IPS DF 4.7 (cell line): ENCODE results near the gene TAS1R3.
"Not testable (repeated sequence)": the region's sequence is repeated elsewhere in the genome, so short reads cannot be mapped to it uniquely, and the experiment has no call there.

ENCODE experiments used
- DNase-seq: peaks from one replicate; pipeline ENCODE4 v3.0.0-alpha.2; 2013; ENCODE audit warnings: low spot score; ENCODE audit errors: extremely low read depth

The TAS1R3 gene

DNA sequence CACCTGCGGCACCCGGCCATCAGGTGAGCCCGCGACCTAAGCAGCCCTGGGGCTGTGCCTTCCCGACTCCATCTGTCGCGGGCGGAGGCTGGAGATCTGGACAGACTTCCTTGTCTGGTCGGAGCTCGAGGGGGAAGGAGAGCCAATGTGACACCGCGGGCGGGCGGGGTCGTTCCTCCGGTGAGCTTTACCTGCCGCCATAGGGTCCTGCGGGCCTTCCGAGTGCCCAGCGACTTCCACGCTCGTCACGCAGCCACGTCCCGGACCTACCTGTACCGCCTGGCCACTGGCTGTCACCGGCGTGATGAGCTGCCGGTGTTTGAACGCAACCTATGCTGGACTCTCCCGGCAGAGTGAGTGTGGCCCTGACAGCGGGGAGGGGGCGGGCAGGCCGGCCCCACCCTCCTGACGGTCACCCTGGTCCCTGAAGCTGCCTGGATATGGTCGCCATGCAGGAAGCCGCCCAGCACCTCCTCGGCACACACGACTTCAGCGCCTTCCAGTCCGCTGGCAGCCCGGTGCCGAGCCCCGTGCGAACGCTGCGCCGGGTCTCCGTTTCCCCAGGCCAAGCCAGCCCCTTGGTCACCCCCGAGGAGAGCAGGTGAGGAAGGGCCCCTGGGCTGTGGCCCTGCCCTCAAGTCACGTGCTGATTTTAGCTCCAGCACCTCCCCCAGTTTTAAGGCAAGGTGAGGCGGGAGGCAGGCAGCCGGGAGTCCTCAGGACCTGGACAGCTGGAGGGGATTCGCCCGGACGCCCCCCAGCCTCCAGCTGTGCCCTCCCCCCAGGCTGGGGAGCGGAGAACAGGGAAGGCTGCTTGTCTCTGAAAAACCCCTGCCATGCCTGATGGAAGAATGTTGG is 21.6 kb upstream of the TAS1R3 start:
- DNase-seq, result no peak

DNA sequence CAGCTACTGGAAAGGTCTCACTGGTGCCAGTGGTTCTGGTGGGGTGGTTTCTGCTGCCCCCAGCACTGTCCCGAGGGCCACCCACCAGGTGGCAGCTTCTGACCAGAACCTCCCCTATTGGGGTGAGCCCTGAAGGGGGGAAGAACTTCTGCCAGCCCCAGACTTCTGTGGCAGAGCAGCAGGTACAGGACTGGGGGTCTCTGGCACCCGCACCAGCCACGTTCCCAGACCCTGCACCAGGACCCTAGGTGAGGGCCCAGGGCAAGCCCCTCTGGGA is 21.0 kb upstream of the TAS1R3 start:
- DNase-seq, result no peak

DNA sequence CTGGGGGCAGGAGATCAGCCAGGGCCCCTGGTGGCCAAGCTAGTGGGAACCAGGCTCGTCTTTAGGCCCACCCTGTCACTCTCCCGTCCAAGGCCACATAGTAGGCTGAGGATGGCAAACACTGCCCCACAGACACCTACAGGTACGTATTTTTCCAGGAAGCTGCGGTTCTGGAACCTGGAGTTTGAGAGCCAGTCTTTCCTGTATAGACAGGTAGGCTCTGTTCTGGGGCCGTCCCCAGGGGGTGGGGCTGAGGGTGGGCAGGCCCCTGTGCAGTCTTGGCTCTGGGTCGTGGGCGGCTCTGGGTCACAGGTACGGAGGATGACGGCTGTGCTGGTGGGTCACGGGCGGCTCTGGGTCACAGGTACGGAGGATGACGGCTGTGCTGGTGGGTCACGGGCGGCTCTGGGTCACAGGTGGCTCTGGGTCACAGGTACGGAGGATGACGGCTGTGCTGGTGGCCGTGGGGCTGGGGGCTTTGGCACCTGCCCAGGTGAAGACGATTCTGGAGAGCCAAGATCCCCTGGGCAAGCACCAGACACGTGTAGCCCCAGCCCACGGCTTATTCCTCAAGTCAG is 20.5 kb upstream of the TAS1R3 start:
- no peak for DNase-seq

DNA sequence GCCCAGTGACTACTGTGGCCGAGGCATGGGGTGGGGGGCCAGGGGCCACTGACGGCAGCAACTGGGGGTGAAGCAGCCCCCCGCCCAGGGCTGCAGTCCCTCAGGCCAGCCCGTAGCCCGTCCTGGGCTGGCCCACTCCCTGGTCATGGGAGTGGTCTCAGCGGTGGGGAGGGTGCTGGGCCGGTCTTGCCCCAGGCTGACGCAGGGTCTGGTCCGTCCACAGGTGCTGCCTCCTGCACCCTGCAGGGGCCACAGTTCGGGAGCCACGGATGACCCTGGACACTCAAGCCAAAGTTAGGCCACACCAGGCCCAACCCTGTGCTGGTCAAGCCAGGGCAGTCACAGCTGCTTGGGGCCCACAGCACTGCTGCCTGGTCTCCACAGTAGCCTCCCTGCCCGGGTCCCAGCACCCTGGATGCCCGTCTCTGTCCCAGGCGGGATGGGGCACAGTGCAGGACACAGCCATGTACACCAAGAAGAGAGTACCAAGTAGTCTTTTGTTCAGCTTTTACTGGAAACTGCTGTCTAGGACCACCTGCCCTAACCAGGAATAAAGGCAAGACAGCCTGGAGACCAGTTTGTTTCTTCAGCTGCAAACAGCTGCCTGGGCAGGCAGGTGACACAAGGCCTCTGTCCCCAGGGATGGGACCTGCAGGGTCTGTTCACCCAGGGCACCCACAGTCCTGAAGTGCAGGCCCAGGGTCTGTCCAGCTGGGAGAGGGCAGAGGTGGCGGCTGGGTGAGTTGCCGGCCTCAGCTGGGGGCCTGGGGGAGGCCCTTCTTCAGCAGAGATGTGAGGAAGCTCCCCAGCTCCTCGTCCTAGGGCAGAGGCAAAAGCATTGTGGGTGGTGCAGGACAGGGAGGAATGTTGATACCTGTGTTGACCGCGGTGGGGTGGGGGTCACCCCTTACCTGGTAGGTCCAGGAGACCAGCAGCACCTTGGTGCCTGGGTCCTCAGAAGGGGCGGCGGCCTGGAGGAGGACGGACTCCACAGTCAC is 19.7 kb upstream of the TAS1R3 start:
- no peak for DNase-seq

DNA sequence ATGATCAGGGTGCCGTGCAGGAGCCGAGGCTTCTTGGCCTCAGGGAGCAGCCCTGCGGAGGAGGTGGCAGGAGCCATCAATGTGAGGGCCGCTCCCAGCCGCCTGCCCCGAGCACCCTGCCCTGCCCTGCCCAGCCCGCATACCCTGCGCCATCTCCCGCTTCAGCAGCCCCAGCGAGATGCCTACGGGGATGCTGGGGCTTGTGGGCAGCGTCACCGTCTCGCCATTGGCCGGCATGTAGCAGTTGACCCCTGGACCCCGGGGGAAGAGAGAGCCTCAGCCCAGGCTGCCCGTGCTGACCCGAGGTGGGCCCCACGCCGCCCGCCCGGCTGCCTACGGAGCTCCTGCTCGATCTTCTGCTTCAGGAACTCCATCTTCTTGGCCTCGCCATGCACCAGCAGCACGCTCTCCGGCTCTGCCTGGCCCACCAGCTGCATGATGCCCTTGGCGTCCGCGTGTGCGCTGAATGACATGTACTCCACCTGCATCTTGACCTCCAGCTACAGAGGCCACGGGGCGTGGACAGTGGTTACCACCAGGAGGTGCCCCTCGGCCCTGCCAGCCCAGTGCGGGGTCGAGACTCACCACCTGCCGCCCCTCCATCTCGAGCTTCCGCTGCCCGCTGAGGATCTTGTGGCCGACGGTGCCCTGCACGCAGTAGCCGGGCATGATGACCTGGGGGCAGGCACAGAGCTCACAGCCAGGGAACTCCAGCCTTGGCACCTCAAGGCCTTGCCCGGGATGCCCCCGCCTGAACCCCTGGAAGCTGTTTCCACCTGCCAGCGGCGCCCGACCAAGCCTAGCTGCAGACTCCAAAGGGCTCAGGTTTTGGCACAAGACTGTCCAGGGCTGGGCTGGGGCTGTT is 18.4 kb upstream of the TAS1R3 start:
- DNase-seq, result no peak

DNA sequence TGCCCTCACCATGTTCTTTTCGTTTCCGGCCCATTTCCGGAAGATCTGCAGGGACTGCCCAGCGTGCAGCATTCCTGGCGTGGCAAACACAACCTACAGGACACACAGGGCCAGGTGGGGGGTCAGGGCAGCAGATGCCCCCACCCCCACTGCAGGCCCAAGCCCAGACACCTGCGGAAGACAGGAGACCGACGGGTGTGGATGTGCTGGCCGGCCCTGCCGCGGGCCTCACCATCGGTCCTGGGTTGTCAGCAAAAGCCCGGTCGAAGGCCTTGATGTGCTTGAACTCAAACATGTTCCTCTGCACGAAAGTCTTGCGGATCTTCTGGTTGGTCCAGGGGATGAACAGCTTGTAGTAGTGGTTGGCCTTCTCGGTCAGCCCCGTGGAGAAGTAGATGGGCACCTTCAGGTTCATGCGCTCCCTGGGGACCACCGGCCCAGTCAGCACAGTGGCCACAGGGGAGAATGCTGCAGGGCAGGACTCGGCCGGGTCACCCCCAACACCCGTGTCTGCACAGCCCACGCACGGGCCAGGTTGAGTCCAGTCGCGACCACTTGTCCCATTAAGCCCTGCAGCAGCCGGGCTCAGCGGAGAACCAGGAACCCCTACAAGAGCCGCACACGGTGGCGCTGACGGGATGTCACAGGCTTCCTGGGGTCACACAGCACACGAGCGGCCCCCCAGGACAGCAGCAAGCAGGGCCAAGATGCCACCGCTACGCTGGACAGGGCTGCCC is 17.4 kb upstream of the TAS1R3 start:
- DNase-seq, result no peak

DNA sequence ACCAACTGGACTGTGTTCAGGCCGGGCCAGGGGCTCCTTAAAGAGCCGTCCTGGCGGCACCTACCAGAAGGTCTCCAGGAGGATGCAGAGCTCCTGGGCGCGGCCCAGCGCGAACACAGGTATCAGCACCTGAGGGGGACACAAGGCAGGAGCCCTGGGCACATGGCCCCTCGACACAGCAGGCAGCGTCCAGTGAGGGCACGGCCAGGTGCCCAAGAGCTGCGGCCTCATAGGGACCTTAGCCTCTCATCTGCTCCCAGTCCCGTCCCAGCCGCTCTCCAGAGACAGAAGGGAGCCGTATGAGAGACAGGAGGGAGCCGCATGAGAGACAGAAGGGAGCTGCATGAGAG is 16.9 kb upstream of the TAS1R3 start:
- no peak for DNase-seq

DNA sequence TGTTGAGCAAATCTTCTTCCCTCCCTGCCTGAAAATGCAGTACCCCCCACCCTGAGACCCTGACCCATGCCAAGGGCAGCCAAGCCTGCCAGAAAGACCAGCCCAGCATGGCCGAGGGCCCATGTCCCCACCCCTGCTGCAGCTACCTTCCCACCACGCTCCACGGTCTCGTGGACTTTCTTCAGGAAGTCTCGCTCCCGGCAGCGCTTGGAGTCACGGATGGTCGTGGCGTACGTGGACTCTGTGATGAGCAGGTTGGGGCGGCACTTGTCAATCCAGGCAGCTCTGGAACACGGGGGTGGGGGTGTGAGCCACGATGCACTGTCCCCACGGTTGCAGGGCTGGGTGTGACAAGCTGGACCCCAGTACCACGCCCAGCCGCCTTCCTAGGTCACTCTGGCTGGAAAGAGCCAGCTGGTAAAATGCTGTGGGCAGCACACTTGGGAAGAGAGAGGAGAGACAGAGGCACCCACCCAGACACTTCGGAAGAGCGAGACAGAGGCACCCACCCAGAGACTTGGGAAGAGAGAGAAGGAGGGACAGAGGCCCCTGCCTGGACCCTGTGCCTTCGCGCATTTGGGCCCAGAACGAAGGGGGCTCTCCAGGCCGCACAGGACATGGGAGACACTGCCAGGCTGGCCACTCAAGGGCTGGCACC is 16.3 kb upstream of the TAS1R3 start:
- DNase-seq, result no peak

DNA sequence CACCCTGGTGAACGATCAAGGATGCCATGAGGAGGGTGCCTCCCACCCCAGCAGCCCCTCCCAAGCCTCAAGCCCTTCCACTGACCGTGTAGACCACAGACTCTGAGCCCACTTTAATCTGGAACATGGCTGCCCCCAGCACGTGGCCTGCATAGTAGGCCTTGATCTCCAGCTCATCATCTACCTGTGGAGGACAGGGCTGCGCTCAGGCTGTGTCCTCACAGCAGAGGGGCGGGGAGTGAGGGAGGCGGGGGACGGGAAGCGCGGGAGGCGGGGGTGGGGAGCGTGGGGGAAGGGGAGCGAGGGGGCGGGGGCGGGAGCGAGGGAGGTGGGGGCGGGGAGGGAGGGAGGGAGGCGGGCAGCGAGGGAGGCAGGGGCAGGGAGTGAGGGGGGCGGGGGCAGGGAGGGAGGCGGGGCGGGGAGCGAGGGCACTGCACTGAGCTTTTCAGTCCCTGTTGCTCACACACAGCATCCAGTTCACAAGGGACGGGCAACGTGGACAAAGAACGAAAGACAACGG is 15.6 kb upstream of the TAS1R3 start:
- no peak for DNase-seq

DNA sequence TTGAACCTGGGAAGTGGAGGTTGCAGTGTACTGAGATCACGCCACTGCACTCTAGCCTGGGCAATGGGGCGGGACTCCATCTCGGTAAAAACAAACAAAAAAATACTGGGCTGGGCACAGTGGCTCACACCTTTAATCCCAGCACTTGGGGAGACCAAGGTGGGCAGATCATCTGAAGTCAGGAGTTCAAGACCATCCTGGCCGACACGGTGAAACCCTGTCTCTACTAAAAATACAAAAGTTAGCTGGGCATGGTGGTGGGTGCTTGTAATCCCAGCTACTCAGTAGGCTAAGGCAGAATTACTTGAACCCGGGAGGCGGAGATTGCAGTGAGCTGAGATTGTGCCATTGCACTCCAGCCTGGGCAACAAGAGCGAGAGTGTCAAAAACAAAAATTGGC is 14.9 kb upstream of the TAS1R3 start:
- DNase-seq, result not testable (repeated sequence)

DNA sequence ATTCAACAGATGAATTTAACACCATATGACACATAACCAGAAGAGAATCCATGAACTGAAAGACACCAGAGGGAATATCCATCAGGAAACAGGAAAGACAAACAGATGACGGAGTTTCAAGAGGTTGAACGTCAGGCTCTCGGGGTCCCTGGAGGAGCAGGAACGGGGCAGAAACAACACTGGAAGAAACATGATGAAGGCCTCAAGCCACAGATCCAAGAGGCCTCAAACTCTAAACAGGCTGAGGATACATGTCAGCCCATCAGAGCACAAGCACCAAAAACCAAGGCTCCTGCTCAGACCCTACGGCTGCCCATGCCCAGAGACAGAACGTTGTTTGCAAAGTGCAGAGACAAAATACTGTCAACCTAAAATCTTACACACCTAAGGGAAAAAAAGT is 13.7 kb upstream of the TAS1R3 start:
- no peak for DNase-seq

DNA sequence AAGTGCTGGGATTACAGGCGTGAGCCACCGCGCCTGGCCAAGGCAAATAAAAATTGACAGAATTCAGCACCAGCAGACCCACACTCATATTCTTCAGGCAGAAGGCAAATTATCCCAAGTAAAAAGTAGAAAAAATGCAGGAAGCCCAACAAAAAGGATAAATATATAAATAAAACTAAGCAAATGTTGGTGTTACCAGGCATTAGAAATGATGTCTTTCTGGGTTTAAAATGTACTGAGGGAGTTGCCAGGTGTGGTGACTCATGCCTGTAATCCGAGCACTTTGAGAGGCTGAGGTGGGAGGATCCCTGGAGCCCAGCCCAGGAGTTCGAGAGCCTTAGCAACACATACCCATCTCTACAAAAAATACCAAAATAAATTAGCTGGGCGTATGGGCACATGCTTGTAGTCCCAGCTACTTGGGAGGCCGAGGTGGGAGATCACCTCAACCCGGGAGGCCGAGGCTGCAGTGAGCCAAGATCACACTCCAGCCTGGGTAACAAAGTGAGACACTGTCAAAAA is 12.9 kb upstream of the TAS1R3 start:
- no peak for DNase-seq

DNA sequence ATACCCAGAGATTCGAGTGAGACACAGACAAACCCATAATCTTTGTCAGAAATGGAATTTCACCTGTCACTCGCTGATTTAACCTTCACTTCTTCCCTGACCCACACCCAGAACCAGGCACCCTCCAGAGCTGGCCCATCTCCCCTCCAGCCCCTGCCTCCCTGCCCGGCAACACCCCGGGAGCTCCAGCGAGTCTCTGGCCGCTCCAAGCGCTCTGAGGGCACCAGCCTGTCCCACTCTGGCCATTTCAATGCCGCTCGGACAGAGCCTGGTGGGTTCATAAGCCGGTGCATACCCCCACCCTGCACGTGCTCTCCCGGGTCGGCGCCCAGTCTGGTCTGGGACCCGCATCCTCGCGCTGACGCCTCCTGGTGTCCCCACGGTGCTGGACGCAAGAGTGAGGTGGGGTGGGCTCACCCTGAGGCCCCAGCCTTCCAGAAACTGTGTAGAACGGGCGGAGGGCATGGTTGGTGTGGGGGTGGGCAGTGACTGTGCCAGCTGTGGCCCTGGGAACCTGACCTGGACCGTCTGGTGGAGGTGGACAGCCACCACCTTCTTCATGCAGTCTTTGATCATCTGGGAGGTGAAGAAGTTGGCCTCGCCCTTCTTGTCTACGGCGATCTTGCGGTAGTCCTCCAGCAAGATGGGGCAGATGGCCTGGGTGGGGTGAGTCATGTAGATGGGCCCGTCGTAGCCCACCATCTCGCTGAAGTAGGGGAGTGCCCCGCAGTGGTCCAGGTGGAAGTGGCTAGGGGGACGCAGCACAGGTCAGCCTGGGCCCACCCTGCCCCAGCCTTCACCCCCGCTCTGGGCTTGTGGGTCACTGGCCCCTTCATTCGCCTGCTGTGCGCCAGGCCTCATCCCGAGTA is 12.1 kb upstream of the TAS1R3 start:
- no peak for DNase-seq

DNA sequence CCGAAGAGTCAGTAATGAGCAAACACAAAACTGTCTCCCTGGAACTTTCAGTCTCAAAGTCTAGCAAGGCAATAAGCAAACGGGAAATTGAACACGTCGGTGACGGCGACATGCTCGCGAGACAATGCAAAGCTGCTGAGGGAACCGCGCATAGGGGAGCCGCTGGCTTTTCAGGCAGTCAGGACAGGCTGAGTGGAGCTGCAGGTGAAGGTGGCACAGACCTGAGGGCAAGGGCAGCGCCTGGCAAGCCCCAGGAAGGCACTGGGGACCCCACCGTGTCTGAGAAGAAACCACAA is 11.5 kb upstream of the TAS1R3 start:
- DNase-seq, result no peak

DNA sequence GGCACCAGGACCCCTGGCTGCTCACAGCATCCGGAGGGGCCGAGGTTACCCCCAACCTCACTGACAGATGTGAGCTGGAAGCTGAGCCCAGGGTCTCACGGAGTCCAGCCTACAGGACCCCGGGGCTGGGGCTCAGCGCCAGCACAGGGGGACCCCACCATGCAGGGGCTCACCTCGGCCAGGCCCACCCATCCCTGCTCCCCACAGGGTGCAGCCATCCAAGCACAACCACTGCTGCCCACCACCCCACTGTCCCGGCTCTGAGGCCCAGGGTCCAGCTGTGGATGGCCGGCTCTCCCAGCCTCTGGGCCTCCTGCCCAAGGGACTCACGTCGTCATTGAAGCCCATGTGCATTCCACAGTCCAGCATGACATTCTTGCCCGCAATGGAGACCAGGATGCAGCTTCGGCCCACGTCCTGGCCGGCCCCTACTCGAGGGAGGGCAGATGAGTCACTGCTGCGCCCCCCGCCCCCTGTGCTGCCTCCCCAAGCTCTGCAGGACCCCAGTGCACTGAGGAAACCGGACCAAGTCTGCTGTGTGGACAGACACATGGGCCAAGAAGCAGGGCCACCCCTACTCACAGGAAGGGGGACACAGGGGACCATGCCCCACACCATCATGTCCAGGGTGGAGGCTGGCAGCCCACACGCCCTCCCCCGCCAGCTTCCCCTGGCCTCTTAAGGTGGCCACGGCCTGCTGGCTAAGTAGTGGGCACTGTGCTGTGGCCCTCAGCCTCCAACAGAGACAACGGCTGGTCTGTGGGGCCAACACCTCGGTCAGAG is 10.2 kb upstream of the TAS1R3 start:
- no peak for DNase-seq

DNA sequence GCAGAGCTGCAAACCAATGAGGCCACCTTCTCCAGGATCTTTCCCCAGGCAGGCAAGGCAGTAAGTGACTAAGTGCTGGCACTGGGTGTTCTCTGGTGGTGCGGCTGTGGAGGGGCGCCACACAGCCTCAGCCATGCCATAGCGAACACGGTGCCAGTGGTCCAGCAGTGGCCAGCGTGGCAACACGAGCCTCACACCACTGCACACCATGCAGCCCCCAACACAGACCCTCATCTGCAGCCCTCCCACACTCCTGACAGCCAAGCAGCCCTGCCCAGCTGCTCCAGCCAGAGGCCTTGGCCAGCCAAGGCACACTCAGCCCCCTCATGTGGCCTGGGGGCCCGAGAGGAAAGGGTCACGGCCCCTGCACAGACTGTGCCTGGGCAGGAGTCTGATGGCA is 9.6 kb upstream of the TAS1R3 start:
- DNase-seq, result no peak

DNA sequence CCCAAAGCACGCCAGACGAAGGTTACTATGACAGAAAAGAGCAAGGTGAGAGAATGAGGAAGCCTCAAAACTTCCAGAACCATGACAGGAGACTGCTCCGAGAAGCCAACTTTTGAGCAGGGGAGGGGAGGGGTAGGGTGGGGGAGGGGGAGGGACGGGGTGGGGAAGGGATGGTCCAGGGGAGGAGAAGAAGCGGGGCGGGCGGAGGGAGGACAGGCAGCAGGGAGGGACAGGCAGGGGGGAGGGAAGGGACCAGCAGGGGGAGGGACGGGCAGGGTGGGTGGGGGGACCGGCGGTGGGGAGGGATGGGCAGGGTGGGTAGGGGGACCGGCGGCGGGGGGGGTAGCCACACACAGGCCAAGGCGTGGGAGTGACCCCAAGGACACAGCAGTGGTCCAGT is 8.7 kb upstream of the TAS1R3 start:
- no peak for DNase-seq

DNA sequence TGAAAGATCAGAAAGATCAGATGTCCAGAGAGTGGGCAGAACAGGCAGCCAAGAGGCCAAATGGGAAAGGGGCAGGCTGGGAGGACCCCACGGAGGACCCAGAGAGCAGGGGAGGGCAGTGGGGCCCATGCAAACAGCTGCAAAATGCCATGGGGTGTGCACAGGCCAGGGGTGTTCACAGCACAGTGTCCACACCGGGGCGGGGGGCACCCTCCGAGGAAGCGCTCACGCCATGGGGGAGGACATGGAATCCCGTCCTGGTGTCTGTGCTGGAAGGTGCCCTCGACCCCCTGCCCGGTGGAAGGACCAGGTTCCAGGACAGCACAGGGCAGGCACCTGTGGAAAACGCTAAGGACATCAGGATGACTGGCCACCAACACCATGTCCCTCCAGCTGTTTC is 8.1 kb upstream of the TAS1R3 start:
- DNase-seq, result no peak
